Middle frontal gyrus (tissue), 1 donor: ENCODE data around the gene CCDC91.
"Not testable (repeated sequence)": the region's sequence is repeated elsewhere in the genome, so short reads cannot be mapped to it uniquely, and the experiment has no call there.

ENCODE experiments used
- DNase-seq: peaks from one replicate; pipeline ENCODE4 v3.0.0-alpha.2; 2015; ENCODE audit warnings: low spot score; ENCODE audit errors: extremely low spot score

CCDC91 gene

DNA sequence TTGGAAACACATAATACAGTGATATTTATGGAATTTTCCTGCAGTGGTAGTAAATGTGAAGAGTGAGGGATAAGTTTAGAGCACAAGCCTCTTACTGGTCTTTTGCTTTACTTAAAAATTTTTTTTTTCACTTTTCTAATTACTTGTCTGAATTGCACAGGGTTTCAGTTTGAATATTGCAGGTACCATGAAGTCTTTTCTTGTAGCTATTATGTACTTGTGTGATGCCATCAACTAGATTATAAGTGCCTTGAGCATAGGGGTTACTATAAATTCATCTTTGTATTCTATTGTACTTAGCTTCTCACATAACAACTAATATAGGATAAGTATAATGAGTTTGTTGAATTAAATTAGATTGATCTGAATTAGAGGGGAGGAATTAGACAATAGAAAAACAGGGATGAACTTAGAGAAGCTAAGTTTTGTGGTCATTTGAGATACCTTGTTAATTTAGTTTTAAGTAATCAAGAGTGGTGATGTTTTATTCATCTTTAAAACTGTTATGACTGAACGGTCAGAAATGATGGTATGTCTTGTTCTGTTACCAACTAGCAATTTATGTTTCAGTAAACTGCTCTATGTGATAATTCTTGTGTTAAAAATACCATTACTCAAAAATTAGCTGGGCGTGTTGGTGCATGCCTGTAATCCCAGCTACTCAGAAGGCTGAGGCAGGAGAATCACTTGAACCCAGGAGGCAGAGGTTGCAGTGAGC is 42.1 kb downstream of the CCDC91 start:
- no peak for DNase-seq

DNA sequence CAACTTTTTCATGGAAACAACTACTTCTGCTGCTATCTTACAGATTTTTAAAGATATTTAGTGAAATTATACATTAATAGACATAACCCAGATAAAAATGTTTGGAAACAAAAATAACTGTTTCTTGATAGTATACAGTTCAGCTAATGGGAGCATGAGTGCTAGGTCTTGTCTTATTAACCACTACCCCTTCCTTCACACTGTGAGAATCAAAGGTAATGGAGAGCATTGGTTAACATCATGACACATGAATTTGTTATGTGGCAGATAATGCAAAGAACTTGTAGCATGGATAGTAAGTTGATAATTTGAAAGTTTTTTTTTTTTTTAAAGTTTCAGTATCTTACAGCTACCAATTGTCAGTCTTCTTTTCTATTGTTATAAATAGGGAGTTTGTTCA is 44.2 kb downstream of the CCDC91 start:
- DNase-seq = no peak

DNA sequence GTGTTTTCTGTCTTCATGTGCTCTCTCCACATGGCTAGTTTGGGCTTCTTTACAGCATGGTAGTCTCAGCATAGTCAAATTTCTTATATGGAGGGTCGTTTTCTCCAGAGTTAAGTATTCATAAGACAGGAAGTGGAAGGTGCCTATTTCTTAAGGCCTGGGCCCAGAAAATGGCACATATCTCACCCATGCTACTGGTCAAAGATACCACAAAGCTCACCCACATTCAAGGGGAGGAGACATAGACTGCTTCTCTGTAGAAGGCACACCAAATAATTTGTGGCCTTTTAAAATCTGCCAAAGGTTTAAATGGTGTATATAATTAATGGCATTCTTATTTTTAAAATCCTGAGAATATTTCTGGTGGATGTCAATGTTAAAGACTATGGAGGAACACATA is 44.8 kb downstream of the CCDC91 start:
- DNase-seq = no peak

DNA sequence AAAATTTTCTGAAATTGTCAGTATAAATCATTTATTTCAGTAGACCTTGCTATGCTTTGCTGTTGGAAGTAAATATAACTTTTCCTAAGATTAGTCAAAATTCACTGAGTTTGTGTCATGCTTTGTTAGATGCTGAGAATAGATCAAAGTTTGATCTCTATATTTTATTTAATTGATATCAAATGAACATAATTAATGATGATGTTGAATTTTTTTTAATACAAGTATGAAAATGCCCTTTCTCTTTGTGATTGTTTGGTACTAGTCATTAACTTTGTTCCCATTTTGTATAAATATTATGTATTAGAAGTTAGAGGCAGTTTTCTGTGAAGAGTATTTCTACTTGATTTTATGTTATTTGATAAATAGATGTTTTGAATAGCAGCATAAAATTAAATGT is 45.7 kb downstream of the CCDC91 start:
- DNase-seq = no peak

DNA sequence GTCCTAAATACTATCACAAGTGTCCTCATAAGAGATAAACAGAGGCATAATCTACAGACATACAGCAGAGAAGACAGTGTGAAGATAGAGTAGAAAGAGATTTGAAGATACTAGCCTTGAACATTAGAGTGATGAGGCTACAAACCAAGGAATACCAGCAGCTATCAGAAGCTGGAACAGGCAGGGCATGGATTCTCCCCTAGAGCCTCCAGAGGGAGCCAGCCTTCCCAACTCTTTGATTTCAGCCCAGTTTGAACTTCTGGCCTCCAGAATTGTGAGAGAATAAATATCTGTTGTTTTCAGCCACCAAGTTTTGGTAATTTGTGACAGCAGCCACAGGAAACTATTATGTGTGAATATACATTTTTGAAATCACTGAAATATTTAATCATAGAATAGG is 47.2 kb downstream of the CCDC91 start:
- DNase-seq = no peak

DNA sequence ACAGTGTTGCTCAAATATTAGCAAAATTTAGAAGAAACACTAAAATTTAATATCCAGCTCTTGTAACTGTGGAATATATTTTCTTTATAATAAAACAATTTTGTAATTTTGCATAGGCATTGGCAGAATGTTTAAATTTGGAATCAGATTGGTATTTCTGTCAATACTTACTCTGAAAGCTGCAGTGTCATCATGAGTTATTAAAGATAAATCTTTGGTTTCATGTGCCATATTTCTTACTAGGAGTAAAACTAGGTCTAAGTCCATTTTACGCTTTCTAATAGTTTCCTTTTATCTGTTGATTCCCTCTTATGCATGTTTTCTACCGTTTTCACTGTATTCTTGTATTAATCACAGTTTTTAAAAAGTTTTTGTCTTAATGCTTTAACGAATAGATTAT is 49.7 kb downstream of the CCDC91 start:
- DNase-seq = no peak

DNA sequence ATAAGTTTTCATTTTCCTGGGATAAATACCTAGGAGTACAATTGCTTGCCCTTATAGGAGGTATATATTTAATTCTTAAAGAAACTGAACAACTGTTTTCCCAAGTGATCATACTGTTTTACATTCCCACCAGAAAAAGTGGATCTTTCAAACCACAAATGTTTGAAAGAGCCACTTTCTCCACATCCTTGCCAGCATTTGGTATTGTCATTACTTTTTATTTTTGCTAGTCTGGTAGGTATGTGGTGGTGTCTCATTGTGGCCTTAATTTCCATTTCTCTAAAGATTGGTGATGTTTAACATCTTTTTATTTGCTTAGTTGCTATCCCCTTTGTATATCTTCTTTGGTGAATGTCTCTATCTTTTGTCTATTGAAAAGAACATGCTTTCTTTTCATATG is 50.6 kb downstream of the CCDC91 start:
- no peak for DNase-seq

DNA sequence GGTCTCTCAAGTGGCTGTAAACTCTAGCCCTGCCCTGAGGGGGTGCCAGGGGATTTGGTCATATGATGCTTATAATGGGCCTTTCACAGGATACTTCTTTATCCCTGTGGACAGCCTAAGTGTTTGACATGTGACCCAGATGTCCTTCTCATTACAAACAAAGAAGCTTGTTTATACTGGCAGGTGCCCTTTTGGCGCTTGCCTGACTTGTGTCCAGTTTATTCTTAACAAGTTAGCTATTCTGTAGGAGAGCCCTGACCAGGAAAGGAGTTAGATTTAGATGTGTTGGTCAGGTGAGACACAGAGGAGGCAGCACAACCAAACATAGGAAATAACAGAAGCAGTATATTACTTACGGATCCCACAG is 51.9 kb downstream of the CCDC91 start:
- DNase-seq = no peak

DNA sequence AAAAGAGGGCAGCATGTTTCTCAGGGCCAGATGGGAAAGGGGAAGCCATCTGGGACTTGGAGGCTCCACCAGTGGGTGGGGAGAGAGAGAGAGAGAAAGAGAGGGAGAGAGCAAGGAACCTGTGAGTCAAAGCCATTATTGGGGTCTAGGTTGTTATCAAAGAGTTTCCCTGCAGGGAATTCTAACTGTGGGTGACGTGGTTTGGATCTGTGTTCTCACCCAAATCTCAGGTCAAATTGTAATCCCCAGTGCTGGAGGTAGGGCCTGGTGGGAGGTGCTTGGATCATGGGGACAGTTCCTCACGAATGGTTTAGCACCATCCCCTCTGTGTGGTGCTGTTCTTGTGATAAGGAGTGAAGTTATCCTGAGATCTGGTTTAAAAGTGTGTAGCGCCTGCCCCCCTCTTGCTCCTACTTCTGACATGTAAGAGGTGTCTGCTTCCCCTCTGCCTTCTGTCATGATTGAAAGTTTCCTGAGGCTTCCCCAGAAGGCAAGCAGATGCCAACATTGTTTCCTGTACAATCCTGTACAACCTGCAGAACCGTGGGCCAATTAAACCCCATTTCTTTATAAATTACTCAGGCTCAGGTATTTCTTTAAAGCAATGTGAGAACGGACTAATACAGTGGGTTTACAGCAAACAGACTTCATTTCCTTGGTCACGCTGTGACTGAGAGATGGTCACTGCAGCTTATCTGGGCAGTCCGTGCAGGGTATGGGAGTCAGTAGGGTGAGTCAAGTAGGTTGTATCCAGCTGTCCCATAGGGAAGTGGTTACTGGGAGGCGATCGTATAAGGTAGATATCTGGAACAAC is 52.4 kb downstream of the CCDC91 start:
- no peak for DNase-seq

DNA sequence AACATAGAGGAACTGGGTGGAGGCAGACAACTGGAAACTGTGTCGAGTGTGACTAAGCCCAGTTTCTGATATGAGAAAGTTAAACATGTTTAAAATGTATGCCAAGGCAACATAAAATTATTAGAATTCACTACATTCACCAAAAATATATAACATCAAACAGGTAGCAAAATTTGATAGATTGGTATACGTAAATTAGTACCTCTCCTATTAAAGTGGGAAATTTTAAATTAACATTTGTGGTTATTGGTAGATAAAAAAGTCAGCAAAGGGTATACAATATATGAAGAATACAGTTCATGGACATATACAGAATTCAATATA is 53.0 kb downstream of the CCDC91 start:
- no peak for DNase-seq

DNA sequence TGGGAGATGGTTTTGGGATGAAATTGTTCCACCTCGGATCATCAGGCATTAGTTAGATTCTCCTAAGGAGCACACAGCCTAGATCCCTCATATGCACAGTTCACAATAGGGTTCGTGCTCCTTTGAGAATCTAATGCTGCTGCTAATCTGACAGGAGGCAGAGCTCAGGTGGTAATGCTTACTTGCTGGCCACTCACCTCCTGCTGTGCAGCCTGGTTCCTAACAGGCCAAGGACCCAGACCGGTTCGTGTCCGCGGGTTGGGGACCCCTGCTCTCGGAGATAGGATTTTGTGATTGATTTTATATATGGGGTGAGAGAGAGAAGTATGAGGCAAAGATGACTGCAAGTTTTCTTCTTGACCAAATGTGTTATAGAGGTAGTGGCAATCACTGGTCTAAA is 57.5 kb downstream of the CCDC91 start:
- no peak for DNase-seq

DNA sequence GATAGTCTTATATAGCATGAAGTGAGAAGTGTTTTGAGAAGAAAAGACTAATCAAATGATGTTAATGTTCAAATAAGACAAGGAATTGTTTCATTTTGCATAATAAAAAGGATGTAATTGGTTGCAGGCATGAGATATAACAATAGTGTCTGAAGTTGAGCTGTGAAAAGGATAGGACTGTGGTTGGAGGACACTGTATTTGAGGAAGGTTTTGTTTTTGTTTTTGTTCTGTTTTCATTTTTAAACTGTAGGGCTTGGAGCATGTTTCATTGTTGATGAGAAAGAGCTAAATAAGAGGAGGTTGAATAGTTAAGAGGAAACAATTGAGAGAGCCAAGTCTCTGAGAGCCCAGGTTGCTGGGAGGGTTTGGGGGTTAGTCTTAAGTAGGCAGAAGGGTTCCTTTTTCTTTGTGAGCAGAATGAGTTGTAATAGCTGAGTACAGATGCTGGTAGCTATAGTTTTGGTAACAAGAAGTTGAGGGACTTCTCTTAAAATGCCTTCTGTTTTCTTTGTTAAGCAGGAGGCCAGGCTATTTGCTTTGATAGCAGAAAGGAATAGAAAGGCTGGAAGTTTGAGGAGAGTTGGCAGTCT is 58.4 kb downstream of the CCDC91 start:
- DNase-seq = no peak

DNA sequence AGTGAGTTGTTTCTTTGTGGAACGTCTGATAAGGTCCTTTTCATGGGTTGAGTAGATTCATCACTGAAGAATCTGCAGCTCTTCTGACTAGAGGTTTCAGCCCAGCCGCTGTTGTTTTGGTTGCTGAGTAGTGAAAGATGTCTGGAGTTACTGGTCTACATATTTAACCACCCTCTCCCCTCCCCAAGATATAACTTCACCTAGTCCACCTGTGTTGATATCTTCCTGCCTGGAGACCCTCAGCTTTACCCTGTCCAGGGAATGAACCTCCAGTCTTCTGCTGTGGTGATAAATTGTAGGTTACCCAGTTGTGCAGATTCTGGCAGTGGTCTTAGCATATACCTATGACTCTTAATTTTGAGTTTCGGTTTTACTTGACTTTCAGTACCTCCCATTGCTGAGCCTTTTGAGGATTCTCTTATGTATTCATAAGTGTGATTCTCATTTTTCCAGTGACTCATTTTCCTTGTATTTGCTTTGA is 62.9 kb downstream of the CCDC91 start:
- DNase-seq = no peak

DNA sequence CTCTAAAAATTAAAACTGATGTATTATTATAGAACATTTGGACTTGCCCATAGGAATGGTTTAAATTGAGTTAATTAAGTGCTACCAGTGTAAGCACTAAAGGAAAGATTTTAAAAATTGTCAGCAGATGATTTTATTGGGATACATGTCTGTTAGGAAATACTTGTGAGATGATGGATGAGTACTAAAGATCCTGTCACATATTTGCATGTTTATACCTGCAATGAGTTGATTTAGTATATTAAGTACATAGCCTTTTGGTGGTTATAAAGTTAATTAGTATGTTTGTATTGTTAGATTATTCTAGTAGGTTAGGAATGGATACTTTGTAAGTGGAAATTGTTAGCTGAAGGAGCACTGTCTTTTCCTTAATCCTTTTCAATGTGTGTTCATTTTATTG is 67.2 kb downstream of the CCDC91 start:
- DNase-seq = no peak

DNA sequence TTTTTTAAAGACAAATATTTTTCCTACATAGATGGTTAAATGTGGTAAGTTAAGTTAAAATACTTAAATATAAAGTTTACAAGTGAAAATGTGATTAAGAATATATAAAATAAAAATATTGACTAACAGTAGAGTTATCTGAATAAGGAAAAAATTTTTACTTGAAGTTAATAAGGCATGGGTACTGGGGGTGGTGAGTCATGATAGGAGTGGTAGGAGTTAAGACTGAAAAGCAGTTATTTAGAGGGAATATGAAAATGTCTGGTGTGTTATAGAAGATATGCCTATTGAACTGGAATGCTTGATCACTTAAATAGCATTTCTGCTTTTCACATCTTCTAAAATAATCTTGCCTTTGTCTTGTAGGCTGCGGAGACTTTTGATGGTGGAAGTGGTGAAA is 68.7 kb downstream of the CCDC91 start:
- DNase-seq = no peak

DNA sequence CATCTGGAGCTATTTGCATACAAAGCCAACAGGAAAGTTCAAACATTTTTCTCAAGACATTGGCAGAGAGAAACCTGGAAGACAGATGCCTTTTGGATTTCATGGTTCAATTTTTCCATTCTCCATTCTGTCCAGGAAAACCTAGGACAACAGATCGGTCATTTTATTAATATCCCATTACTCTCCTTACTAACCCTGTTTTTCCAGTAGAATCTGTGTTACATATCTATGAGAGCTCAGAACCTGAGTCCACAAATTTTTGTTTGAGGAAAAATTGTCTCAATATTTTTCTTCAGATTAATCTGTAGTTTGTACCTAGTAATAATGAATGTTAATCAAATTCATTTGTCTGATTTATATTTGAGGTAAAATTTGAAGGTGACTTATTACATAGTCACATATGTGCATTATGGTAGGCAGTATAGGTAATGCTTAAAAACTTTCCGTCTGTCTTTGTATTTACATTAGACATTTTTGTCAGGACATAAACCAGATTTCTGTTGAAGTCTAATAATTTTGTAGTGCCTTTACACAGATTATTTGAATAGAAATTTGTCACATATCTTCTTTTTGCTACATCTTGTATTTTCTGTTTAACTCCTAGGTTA is 75.3 kb downstream of the CCDC91 start:
- no peak for DNase-seq

DNA sequence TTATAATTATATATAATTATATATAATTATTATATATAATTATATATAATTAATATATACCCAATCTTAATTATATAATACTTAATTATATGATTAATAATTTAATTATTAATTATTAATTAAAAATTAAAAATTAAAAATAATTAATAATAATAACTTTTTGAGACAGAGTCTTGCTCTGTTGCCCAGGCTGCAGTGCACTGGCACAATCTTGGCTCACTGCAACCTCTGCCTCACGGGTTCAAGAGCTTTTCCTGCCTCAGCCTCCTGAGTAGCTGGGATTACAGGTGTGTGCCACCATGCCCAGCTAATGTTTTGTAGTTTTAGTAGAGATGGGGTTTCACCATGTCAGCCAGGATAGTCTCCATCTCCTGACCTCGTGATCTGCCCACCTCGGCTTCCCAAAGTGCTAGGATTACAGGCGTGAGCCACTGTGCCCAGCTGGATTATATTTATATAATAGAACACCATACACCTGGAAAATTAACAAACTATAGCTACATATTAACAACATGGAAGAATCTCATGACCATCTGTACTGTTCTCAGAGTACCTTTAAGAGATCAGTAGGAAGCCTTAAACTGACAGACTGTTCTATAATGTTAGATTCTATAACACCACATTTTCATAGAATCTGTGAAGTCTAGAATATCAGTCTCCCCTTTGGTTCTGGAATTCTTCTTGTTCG is 77.8 kb downstream of the CCDC91 start:
- DNase-seq = not testable (repeated sequence)

DNA sequence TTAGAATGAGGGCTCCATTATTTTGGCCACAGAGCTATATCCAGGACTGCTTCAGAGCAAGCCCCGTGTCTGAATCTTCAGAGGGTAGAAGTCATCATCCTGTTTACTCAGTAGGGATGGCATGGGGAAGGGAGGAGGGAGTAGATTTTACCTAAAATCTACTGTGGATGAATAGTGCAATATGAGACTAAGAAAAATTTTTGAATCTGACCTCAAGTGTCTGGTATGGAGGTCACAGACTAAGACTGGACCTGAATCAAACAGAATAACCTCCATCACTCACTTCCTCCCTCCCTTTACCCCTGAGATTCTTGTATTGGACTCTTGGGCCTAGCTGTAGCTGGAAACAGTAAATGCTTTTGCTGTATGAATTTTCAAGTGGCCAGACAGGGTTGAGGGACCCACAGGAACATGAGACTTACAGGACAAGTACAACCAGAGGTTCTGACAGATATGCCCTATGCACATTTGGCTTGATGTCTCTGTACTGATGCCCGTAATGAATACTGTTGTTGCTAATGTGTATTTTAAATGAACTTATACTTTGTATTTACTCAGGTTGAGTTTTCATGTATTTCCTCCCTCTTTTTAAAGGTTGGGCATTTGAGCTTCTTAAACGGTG is 78.5 kb downstream of the CCDC91 start:
- DNase-seq = no peak

DNA sequence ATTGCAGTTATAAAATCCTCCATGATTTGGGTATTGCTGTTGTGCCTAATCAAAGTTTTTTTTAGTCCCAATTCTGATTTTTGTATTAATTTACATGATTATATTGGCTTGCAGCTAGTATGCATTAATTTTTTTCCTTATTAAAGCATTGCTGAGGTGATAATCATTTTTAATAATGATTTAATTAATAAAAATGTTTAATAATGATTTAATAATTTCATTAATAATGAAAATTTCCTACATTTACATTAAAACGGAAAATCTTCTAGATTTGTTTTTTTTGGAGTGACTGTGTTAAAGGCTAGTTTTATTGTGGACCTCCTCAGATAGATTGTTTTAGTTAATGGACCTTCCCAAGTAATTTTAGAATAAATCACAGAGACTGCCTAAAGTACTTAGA is 79.6 kb downstream of the CCDC91 start:
- no peak for DNase-seq

DNA sequence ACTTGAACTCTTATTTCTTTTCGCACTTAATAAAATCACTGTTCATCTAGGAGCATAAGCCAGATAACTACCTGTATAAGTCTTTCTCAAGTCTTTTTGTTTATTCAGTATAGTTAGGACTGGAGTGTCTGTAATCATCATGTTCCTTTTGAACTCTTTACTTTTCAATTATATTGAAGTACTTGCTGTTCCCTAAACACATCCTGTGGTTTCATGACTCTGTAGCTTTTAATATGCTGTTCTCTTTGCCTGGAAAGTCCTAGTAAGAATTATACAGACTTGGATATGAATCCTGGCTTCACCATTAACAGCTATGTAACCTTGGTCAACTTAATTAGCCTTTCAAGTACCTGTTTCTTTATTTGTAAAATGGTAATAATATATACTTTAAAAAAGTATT is 88.2 kb downstream of the CCDC91 start:
- DNase-seq = no peak

DNA sequence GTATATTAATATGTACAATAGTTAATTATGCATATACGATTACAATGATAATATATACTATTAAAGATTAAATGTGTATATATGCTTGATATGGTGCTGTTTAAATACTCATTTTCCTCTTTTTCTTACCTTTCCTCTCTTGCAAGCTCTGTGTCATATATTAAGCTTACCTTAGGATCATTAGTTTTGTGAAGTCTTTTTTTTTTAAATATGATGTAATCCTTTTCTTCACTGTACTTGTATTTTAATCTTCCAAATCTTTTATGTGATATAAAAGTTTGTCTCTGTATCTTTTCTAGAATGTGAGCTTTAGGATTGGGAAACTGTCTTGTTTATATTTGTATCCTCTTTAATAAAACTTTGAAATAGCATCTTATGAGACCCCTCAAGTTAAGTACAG is 88.7 kb downstream of the CCDC91 start:
- DNase-seq = no peak
